Measurements from ENCODE around the gene TEX50.
"Not testable (repeated sequence)": the region's sequence is repeated elsewhere in the genome, so short reads cannot be mapped to it uniquely, and the experiment has no call there.

TEX50 gene

GRCh38 chr1:173663159-173663558 is 28.0 kb downstream of the TEX50 start:
- DNase-seq = no peak

GRCh38 chr1:173666646-173667045 is 31.5 kb downstream of the TEX50 start:
- no peak for DNase-seq

GRCh38 chr1:173669491-173669941 is 34.4 kb downstream of the TEX50 start, which contains the start of gene ANKRD45:
ANKRD45 (minus strand) TSS chr1:173669851; CDS start chr1:173659418, 10,433 bp downstream.
- DNase-seq = no peak

GRCh38 chr1:173674496-173674895 is 39.4 kb downstream of the TEX50 start:
- DNase-seq = not testable (repeated sequence)

GRCh38 chr1:173680152-173680551 is 45.0 kb downstream of the TEX50 start:
- not testable (repeated sequence) for DNase-seq

- DNase-seq = no peak
Measured at GRCh38 chr1:173682184-173682583, 47.0 kb downstream of the TEX50 start.

- DNase-seq = not testable (repeated sequence)
Measured at GRCh38 chr1:173683838-173684237, 48.7 kb downstream of the TEX50 start.

- DNase-seq = not testable (repeated sequence)
Measured at GRCh38 chr1:173685121-173685520, 50.0 kb downstream of the TEX50 start.
